Psoas muscle (tissue), 8 donors: ENCODE data around the gene STRBP. TPM values are rescaled to one million over a fixed set of nuclear protein-coding genes. Genes with fewer than 3 reads are reported as not detected.

Experiments used
- ATAC-seq, 4 donors: fragments of 200-7000 bp; cut with Tn5 transposase; one replicate each; pipeline ENCODE4 v1.9.1; 2020; ENCODE audit warnings: moderate library complexity in 3 of 4, mild to moderate bottlenecking in 2 of 4
- DNase-seq, 2 donors: peaks; one replicate each; pipeline ENCODE4 v3.0.0-alpha.2; 2020
- H3K27ac ChIP-seq: fragments of 200-600 bp; one replicate; pipeline ENCODE4 v1.8.0; 2022
- H3K27me3 ChIP-seq, 3 donors: fragments of 200-600 bp in 1 of 3; one replicate each; pipeline versions ENCODE4 v1.6.1 to v1.8.0; 2013 to 2022; ENCODE audit warnings: low read length in 2 of 3, mild to moderate bottlenecking in 2 of 3, moderate library complexity in 1 of 3; ENCODE audit not compliant: insufficient read depth in 3 of 3
- H3K36me3 ChIP-seq, 2 donors: fragments of 200-600 bp in 1 of 2; one replicate each; pipeline versions ENCODE4 v1.6.1 to v1.8.0; 2013 to 2022; ENCODE audit warnings: low read depth in 1 of 2, mild to moderate bottlenecking in 1 of 2, moderate library complexity in 1 of 2; ENCODE audit not compliant: insufficient read depth in 1 of 2
- H3K4me1 ChIP-seq: fragments of 200-600 bp; one replicate; pipeline ENCODE4 v1.8.0; 2022
- H3K4me3 ChIP-seq: fragments of 200-600 bp; one replicate; pipeline ENCODE4 v1.8.0; 2022; ENCODE audit warnings: mild to moderate bottlenecking
- H3K9me3 ChIP-seq: fragments of 200-600 bp; one replicate; pipeline ENCODE4 v1.8.0; 2022
- CTCF ChIP-seq: fragments of 200-600 bp; IDR thresholded peaks from one replicate; pipeline ENCODE4 v1.8.0; 2022; ENCODE audit warnings: antibody characterized with exemption
- WGBS, 3 donors: extraction: QIAGEN DNeasy Blood & Tissue Kit; methylation state at CpG; one replicate each; pipeline versions ENCODE4 v1.1.6 to v1.1.7; 2013; 5-methylcytosine and 5-hydroxymethylcytosine counted together
- intact Hi-C, 2 donors: fragments of 100-400 bp; cut with DNase I; formaldehyde crosslinking; loops; one replicate each; pipeline versions ENCODE4 v1.11.0 to v1.14.2; 2022
- polyA plus RNA-seq, 3 donors: library from polyadenylated mRNA; stranded (reverse); fragments of 200-250 nt; gene quantifications; one replicate each; pipeline ENCODE4 v1.2.3, GENCODE V29; 2013
- total RNA-seq, 4 donors: library from RNA; stranded (reverse); fragmentation: NEBNext Ultra II Directional in 2 of 4; extraction: Animal tissue kit (Norgen Biotek cat#: 25700) in 2 of 4; gene quantifications; one replicate each; pipeline versions ENCODE4 v1.2.1 to v1.2.4, GENCODE V29; 2021 to 2023
- donor health status: healthy with polysubstance abuse.
- donor health status: DM: no; HTN: no; CAD: no; lungs with moderate emphysema.
- donor health status: Bipolar disorder and iron deficiency.
- donor health status: healthy.
- donor health status: DM: yes; HTN: yes; CAD: no.
- donor health status: DM: no; HTN: no; CAD: no.
- donor health status: DM: no; HTN: no; CAD: no.
- donor health status: DM: yes; HTN: yes; CAD: no.

The STRBP gene
- total and polyA plus RNA-seq, 7 donors: 3.8 to 8.5 (median 6.2) TPM

GRCh38 chr9:123312306-123312877, 44.0 kb upstream of the STRBP start:
- peaks cover 17% of the 10 kb centered on the region for H3K4me1 ChIP-seq
- intact Hi-C loops: no loop called here
- H3K36me3 ChIP-seq: no peaks in the 10 kb centered on the region
- ATAC-seq: peak in 2 of 4 donors; percentile 24 to 32
- H3K4me3 ChIP-seq: no peak overlapping the region
- peak overlapping the region; percentile 41 for H3K27ac ChIP-seq
- 67 to 78% (median 72%) methylated on average over 4 of the region's 4 CpGs for WGBS, 3 donors
- no peaks in the 10 kb centered on the region for H3K27me3 ChIP-seq
- DNase-seq: no peak
- no peaks in the 10 kb centered on the region for H3K9me3 ChIP-seq
- no peak for TF ChIP-seq CTCF

DNA sequence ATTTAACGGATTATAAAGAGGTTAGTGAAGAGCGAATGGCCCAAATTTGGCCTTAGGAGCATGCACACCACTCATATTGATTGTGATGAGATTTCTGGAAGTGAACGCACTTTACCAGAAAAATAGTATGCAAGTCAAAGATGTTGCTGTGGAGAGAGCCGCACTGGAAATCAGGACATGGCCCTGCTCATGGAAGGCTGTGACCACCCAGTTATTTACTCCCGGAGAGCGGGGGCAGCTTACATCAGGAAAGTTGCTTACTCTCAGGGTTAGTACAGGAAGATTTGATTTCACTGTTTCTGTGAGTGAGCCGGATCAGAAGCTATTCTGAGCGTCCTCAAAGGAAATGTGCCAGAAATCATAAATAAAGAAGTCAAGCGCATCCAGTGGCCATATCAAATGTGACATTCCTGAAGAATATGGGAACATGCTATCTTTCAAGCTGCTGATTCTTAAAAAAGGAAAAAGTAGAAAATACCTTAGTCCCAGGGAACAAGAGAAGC, 42.9 kb upstream of the STRBP start:
- ATAC-seq: peak in 3 of 4 donors; percentile 82 to 91 (median 85)
- H3K36me3 ChIP-seq: no peaks in the 10 kb centered on the region
- H3K27ac ChIP-seq: peak overlapping the region; percentile 65
- intact Hi-C loops: no loop called here
- H3K27me3 ChIP-seq: no peaks in the 10 kb centered on the region
- H3K9me3 ChIP-seq: no peaks in the 10 kb centered on the region
- WGBS, 3 donors: 18 to 34% (median 22%) methylated on average over 9 of the region's 9 CpGs
- H3K4me3 ChIP-seq: peak overlapping the region; percentile 38
- TF ChIP-seq CTCF: no peak
- H3K4me1 ChIP-seq: peaks cover 17% of the 10 kb centered on the region
- DNase-seq: no peak

DNA sequence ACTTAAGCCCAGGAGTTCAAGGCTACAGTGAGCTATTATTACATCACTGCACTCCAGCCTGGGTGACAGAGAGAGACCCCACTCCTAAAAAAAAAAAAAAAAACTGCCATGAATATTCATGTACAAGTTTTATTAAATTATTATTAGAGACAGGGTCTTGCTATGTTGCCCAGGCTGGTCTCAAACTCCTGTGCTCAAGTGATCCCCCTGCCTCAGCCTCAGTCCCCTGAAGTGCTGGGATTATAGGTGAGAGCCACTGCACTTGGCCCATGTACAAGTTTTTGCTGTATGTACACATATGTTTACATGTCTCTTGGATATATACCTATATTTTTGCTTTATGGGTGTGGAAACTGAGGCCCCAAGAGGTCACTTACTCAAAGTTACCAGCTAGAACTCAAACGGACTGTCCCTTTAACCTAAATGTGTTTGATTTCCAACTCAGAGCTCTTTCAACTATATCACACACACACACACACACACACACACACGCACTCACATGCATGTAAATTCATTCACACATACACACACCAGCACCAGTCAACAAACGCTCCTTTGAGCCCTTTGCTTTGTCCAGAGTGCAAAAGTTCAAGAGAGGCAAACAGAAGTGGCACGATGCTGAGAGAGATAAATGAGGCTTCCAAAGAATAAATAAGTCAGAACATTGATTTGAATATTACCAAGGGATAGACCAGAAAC, 42.3 kb upstream of the STRBP start:
- no peaks in the 10 kb centered on the region for H3K36me3 ChIP-seq
- no peaks in the 10 kb centered on the region for H3K27me3 ChIP-seq
- peak overlapping the region; percentile 65 for H3K27ac ChIP-seq
- no peak for ATAC-seq
- H3K4me1 ChIP-seq: peaks cover 23% of the 10 kb centered on the region
- WGBS, 3 donors: 42 to 54% (median 46%) methylated on average over 4 of the region's 4 CpGs
- H3K4me3 ChIP-seq: peak overlapping the region; percentile 38
- no peaks in the 10 kb centered on the region for H3K9me3 ChIP-seq
- DNase-seq: no peak
- no peak for TF ChIP-seq CTCF
- intact Hi-C loops: no loop called here

GRCh38 chr9:123309611-123310010, 41.2 kb upstream of the STRBP start:
- H3K36me3 ChIP-seq: no peaks in the 10 kb centered on the region
- peaks cover 27% of the 10 kb centered on the region for H3K4me1 ChIP-seq
- no peak for TF ChIP-seq CTCF
- H3K9me3 ChIP-seq: no peaks in the 10 kb centered on the region
- WGBS, 3 donors: 51 to 83% (median 72%) methylated on average over 1 of the region's 1 CpG
- no peak overlapping the region for H3K4me3 ChIP-seq
- ATAC-seq: peak in 1 of 4 donors; percentile 30
- H3K27ac ChIP-seq: peak overlapping the region; percentile 30
- DNase-seq: no peak
- intact Hi-C loops: no loop called here
- no peaks in the 10 kb centered on the region for H3K27me3 ChIP-seq
